Vein endothelial cell (primary cell): Measurements from ENCODE around the gene AFF4. TPM values are rescaled to one million over a fixed set of nuclear protein-coding genes. Genes with fewer than 3 reads are reported as not detected.

ENCODE experiments used
- small RNA-seq: library from RNA; depleted of rRNA; stranded (forward); fragments of <200 nt; gene quantifications from one replicate; pipeline ENCODE3, GENCODE V24; 2012
- total RNA-seq: library from RNA; depleted of rRNA; stranded (reverse); fragments of >200 nt; gene quantifications from 2 replicates; pipeline ENCODE4 v1.2.3, GENCODE V29; 2012

AFF4 gene
- 83.9 and 84.4 TPM in 2 replicates for total RNA-seq

GRCh38 chr5:132963171-132964104 is at the start of gene AFF4:
AFF4 (minus strand) TSS chr5:132963634; CDS start chr5:132937189, 26,445 bp downstream.

GRCh38 chr5:132873119-132873929 is 90.1 kb downstream of the AFF4 start, which contains the start of gene LEAP2:
LEAP2 (plus strand) TSS chr5:132873668; CDS start chr5:132873695, 27 bp downstream.

GRCh38 chr5:132866342-132867045 is 96.9 kb downstream of the AFF4 start, which contains the start of the genes GDF9 and UQCRQ:
GDF9 (minus strand) TSS chr5:132866469; CDS start chr5:132864533, 1,936 bp downstream.
UQCRQ (plus strand) TSS chr5:132866642; CDS start chr5:132866882, 240 bp downstream.

GRCh38 chr5:132830436-132831094 is 132.9 kb downstream of the AFF4 start, which contains the start of gene SHROOM1:
SHROOM1 (minus strand) TSS chr5:132830647; CDS start chr5:132826140, 4,507 bp downstream.

Small RNA genes lying within 50 kb of the gene (small RNA-seq; reads per million reads assigned to genes)
- gene AC113410.1: not detected
- gene ATP6V0E1P1: not detected
- not detected for gene RF00019
- not detected for gene RNA5SP192

Other genes starting within 250 kb of the AFF4 start
- gene KIF3A, start 226.1 kb downstream of the AFF4 start, total RNA-seq: 7.5 and 9.1 TPM in 2 replicates
- under 0.01 TPM in 1 of 2 replicates, not detected in the other for gene CCNI2, start 216.2 kb downstream of the AFF4 start, total RNA-seq
- 47.9 and 48.3 TPM in 2 replicates for gene SEPTIN8, start 186.4 kb downstream of the AFF4 start, total RNA-seq
- not detected in 2 replicates for gene SOWAHA, start 150.3 kb downstream of the AFF4 start, total RNA-seq
- 8.2 and 9.8 TPM in 2 replicates for gene SHROOM1, start 133.0 kb downstream of the AFF4 start, total RNA-seq
- 0.19 and 0.33 TPM in 2 replicates for gene GDF9, start 97.2 kb downstream of the AFF4 start, total RNA-seq
- gene UQCRQ, start 97.0 kb downstream of the AFF4 start, total RNA-seq: 65.9 and 78.7 TPM in 2 replicates
- not detected in 2 replicates for gene LEAP2, start 90.0 kb downstream of the AFF4 start, total RNA-seq
- gene ZCCHC10, start 62.9 kb upstream of the AFF4 start, total RNA-seq: 18.0 and 19.7 TPM in 2 replicates
- gene HSPA4, start 88.4 kb upstream of the AFF4 start, total RNA-seq: 104 and 134 TPM in 2 replicates